HG03064 (cell line): Measurements from ENCODE around the gene BRD2.

ENCODE experiments used
- ATAC-seq: cut with Tn5 transposase; IDR thresholded peaks from one replicate; pipeline ENCODE4 v1.9.1; 2021; ENCODE audit warnings: low read depth; ENCODE audit not compliant: unreplicated experiment

Gene BRD2

GRCh38 chr6:32983964-32984621, 15.7 kb downstream of the BRD2 start:
- no peak for ATAC-seq

- ATAC-seq, result no peak
Measured at GRCh38 chr6:32984622-32985389, 16.4 kb downstream of the BRD2 start.

- no peak for ATAC-seq
Measured at GRCh38 chr6:32989368-32989767, 21.0 kb downstream of the BRD2 start.

GRCh38 chr6:32991972-32992371, 23.6 kb downstream of the BRD2 start:
- ATAC-seq, result no peak

GRCh38 chr6:32993363-32993973, 25.1 kb downstream of the BRD2 start:
- ATAC-seq, result no peak

- ATAC-seq, result no peak
Measured at GRCh38 chr6:32995448-32995847, 27.1 kb downstream of the BRD2 start.

- no peak for ATAC-seq
Measured at GRCh38 chr6:33000055-33000454, 31.7 kb downstream of the BRD2 start.

GRCh38 chr6:33001685-33002084, 33.3 kb downstream of the BRD2 start:
- ATAC-seq, result no peak

GRCh38 chr6:33004940-33005339, 36.5 kb downstream of the BRD2 start:
- ATAC-seq, result no peak

GRCh38 chr6:33007831-33008400, 39.5 kb downstream of the BRD2 start:
- ATAC-seq, result no peak

- no peak for ATAC-seq
Measured at GRCh38 chr6:33008944-33009861, 40.8 kb downstream of the BRD2 start, which contains the start of gene HLA-DOA. Gene HLA-DOA (minus strand): TSS chr6:33009591.

- no peak for ATAC-seq
Measured at GRCh38 chr6:33010356-33010755, 42.0 kb downstream of the BRD2 start.

- no peak for ATAC-seq
Measured at GRCh38 chr6:33013608-33014007, 45.2 kb downstream of the BRD2 start.

- no peak for ATAC-seq
Measured at GRCh38 chr6:33014841-33015634, 46.6 kb downstream of the BRD2 start.

GRCh38 chr6:33015798-33016197, 47.4 kb downstream of the BRD2 start:
- ATAC-seq, result no peak

- no peak for ATAC-seq
Measured at GRCh38 chr6:33017018-33017417, 48.6 kb downstream of the BRD2 start.

GRCh38 chr6:33017694-33018353, 49.4 kb downstream of the BRD2 start:
- ATAC-seq, result no peak

GRCh38 chr6:33018418-33018817, 50.0 kb downstream of the BRD2 start:
- no peak for ATAC-seq

- peak; percentile 61 for ATAC-seq
Measured at GRCh38 chr6:33018904-33019303, 50.5 kb downstream of the BRD2 start.
